Activated naive CD4-positive, alpha-beta T cell (primary cell): Measurements from ENCODE around the gene MFAP4.

Experiments used
- DNase-seq, 4 experiments: peaks; one replicate each; lab custom pipeline; 2025; lab: John Stamatoyannopoulos, UW

MFAP4 gene

DNA sequence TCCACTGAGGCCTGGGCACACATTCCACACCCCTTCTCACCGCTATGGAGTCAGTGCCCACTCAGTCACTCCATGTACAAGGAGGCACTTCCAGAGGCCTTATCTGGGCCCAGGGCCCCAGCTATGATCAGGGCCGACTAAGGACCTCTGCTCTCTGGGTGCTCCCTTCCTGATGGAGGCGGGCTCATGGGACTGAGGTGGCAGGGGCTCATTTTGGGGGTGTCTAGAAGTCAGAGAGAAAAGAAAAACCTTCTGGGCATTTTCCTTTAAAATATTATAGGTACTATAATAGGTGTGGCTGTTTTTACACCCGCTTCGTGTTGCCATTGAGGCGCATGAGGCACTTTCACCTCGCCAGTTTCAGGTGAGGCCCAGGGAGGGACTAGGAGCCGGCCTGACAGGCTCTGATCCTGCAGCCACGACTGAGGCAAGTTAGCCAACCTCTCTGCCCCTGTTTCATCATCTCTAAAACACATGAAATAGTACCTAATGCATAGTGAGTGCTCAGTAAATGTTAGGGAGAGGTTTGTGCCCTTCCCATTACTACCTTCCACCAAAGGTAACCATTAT, 38.8 kb downstream of the MFAP4 start:
- DNase-seq = no peak

DNA sequence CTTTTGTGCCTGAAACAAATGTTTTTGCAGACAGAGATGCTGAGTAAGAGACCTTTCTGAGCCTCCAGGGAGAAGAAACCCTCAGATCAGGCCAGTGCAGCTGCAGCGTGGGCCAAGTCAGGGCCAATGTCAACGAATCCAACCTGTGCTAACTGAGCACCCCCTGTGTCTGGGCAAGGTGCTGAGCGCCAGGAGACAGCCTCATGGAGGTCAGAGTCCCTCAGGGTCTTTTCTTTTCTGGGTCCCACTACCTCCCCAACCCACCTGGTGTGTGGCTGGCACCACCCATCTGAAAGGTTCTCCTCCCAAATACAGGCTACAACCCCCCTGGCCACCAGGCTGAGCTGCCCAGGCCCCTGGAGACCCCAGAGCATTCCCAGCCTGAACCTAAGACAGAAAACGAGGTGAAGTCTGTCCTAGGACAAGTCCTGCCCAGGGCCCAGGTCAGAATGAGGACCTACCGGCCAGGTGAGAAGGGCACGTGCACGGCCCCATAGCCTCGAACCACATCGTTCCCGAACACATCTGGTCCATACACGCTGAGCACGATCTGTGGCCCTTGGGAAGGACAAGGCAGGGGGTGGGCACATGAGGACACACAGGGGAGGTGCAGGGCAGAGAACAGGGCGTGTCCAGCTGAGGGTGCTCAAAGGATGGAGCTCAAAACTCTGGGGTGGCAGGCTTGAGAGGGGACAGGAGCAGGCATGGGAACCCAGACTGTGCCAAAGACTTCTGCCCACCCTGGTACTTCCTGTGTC, 39.5 kb downstream of the MFAP4 start:
- no peak for DNase-seq

DNA sequence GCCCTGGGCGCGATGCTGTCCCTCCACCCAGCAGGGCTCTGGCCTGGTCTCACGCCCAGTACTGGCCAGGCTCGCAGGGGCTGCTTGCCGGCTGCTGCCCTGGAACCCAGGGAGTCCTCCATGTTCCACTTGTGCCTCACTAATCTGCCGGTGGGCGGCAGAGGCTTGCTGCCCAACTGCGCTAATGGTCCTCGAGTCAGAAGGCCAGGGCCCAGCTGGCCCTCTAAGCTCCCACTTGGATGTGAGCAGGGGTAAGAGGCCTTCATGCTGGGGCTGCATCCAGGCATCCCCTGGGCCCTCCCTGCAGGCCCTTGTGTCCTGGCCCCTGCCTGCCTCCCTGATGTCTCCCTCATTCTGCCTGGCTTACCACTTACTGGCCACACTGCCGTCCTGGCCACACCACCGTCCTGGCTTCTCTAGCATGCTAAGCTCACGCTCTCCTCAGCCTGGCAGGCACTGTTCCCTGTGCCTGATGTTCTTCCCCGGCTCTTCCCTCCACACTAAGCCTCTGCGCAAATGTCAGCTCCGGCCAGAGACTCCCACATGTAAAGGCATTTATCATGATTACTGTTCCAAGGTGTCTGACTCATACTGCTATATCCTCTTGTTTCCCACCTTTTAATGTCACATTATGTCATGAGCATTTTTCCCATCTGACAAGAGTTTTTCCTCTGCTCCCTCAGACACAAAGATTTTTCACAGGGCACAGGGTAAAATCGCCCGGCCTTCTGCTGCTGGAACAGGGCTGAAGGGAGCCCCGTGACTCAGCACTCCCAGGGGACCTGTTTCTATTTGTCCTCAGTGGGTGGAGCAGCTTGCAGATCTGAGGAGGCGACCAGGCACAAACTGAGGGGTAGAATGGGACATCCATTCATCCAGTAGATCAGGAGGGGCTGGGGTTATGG, 40.4 kb downstream of the MFAP4 start:
- DNase-seq = no peak

DNA sequence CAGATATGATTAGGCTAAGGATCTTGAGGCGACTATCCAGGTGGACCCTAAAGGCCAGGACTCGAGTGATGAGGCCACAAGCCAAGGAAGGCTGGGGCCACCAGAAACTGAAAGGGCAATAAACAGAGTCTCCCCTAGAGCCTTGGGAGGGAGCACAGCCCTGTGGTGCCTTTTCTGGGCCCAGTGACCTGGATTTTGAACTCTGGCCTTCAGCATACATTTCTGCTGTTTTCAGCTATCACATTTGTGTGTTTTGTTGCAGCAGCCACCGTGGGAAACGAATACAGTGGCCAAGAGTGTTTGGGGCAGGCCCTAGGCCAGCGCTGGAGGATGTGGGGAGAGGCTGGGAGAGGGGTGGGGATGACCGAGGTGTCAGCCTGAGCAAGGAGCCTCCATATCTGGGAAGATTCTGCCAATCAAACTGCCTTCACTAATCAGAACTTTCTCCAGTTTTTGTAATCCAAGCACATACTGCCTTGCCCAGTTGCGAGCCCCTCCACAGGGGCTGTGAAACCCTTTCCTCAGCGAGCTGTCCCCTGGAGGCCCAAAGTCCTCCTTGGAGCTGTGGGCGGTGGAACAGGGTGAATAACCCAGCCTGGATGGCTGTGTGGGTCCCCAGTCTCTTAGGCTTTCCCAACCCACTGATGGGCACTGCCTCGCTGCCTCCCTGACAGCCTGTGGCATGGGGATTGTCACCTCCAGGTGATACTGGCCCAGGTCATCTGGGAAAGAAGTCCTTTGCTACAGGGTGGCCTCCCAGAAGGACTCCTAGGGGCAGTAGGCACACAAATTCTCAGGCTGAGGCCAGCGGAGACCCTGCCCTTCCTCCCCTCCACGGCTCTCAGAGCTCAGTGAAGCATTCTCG, 41.3 kb downstream of the MFAP4 start:
- no peak for DNase-seq

DNA sequence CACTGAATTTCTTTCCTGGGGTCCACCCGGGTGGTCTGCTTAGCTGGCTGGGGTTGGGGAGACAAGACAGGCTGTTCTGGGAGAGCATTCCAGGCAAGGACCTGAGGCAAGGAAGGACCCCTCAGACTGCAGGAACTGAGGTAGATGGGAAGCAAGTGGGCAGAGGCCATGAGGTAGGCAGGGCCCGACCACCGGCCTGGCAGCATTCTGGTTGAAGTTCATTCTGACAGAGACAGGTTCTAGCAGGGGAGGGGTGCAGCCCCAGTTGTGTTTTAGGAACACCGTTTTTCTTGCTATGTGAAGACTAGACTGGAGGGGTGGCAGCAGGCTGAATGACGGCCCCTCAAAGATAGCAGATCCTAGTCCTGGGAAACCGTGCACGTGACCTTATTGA, 41.9 kb downstream of the MFAP4 start:
- no peak for DNase-seq

GRCh38 chr17:19344311-19345066, 42.5 kb downstream of the MFAP4 start:
- DNase-seq = no peak

DNA sequence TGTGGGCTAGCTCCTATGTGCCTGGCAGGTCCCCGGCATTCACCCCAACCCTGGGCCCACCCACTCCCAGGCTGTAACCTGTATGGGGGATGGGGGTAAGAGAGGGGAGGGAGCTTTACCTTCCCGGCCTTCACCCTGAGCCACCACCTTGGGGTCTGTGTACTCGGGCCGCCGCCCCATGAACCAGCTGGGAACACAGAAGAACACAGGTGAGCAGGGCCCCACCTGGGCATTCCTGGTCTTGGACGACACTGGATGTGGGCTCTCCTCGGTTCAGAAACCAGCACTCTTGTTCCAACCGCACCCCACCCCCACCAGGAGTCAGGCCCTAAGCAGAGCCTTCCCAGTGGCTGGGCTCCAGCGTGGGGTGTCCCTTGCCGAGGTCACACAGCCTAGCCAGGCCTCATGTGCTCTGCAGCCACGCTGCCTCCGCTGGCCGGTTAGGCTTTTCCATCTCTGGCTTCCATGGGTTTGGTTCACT, 43.3 kb downstream of the MFAP4 start:
- DNase-seq = no peak

GRCh38 chr17:19343256-19343630, 43.7 kb downstream of the MFAP4 start:
- no peak for DNase-seq

GRCh38 chr17:19342611-19343255, 44.3 kb downstream of the MFAP4 start:
- DNase-seq = no peak

DNA sequence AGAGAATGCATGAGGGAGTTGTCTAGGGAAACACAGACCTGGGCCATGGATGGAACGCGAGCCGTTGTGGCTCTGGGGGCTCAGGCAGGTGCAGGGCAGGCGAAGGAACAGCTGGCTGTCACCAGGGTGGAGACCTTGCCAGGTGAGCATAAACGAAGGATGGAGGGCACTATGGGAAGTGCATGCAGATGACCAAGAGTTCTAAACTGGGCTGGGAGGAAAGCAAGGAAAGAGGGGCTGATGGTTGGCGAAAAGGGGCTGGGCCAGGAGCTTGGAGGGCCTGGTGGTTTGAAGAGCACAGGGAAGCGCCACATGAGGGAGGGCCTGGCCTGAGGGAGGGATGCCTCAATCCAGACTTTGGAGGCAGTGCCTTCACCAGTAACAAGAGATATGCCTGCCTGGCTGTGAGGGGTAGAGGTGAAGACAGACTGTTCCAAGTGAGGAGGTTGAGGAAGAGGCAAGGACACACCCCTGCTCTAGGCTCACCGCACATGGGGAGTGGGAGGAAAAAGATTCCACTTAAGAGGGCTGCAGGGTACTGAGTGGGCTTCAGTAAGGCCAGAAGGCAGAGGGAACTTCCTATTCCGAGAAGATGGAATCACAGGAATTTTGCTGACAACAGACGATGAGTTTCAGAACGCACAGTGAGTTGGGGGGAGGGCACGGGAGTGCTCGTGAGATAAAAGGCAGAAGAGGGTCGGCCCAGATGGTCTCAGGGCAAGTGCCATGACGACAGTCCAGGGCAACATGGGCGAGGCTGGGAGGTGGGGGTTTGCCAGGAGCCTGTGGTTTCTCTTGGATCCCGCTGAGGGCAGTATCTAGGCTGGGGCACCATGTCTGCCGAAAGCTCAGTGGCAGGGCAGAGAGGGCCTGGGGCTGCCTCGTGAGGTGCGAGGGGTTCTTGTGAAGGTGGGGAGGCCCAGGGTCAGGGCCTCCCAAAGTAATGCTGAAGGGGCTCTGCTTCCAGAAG, 45.1 kb downstream of the MFAP4 start:
- no peak for DNase-seq

GRCh38 chr17:19341211-19341631, 45.8 kb downstream of the MFAP4 start:
- DNase-seq = no peak

- DNase-seq = no peak
Measured at GRCh38 chr17:19339341-19339815, 47.6 kb downstream of the MFAP4 start.

DNA sequence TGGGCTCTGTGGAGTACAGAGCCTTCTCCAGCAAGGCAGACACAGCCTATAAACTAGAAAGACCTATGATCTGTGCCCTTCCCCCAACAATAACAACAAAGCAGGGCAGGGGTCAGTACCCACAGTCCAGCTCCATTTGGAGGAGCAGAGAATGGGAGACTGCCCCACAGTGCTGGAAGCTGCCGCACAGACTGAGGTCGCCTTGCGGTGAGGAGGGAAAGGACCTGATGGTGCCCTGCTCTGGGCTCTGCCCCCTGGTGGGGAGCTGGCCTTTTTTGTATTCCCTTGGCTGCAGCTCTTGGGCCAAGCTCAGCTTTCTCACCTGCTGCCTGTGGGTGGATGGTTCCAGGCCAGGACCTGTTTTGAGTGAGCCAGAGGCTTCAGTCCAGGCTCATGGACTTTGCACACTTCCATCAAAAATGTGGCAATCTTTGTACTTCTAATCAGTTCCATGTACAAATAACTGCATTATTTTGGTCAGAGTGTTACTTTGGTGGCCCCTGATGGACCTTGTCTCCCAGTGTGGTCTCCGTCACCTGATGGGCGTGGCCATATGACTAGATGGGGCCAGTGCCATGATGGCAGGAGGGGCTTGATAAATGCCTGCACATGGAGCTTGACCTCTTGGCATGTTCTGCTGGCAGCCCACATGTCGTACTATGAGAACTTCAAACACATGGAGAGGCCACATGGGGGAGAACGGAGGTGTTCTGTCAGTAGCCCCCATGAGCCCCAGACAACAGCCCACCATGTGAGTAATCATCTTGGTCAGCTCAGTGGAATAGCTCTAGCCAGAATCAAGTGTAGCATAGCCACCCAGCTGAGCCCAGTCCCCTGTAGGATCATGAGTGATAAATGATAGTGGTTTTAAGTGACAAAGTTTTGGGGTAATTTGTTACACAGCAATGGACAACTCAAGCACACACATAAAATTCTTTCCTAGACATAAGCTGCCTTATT, 48.7 kb downstream of the MFAP4 start:
- DNase-seq = peak in 2 of 4 experiments; percentile 28 to 58

DNA sequence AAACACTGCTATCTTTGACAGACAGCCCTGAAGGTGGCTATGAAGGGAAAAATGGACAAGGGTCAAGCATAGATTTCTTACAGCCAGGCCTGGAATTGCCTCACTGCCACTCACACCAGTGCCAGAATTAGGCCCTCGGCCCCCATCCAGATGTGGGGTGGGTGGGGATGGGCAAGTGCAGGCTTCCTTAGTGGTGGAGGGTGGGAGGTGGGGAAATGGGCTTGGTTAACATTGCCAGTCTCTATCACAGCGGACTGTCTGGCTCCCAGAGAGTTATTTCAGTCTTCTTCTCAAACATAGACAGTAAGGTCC, 49.3 kb downstream of the MFAP4 start:
- DNase-seq = no peak

GRCh38 chr17:19336938-19337711, 49.9 kb downstream of the MFAP4 start:
- no peak for DNase-seq

DNA sequence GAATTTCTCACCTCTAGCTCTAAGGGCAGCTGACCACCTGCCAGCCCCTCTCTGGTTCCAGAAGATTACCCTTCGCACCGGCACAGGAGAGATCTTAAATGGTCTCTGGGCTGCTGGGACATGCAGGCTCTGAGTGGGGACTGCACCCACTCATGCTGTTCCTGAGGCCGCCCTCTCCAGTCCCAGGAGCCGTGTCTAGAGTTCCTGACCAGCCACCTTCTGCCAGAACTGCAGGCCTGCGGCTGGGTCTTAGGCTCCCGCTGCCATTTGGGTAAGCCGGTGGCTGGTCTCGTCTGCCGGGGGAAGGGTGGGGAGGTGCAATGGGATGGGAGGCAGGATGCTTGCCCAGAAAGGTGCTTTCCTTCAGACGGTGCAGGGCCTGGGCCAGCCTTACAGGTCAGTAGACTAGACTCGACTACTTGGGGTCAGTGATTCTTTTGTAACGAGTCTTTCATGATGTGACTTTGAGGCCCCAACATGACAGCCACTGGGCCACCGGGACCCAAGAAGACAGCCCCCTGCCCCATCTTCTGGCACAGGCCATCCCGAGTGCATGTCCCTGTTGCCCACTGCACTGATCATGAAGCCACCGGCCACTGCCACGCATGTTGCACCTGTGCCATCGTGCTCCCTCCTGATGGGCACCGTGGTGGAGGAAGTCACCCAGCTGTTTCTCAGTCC, 50.9 kb downstream of the MFAP4 start:
- DNase-seq = no peak

- DNase-seq = no peak
Measured at GRCh38 chr17:19334331-19334730, 52.7 kb downstream of the MFAP4 start.
